GM12878 (cell line): ENCODE measurements around the gene NCAPH2. TPM values are rescaled to one million over a fixed set of nuclear protein-coding genes. Genes with fewer than 3 reads are reported as not detected.

Experiments
- ATAC-seq: fragments of 200-7000 bp; cut with Tn5 transposase; 3 replicates; pipeline ENCODE4 v1.9.1; 2020; ENCODE audit warnings: mild to moderate bottlenecking, moderate library complexity
- BruUV-seq: library from RNA; stranded (reverse); fragments of 400-500 nt; replicated peaks from 2 replicates; lab custom pipeline; 2021; lab: Mats Ljungman, UMichigan
- CTCF ChIA-PET: fragments of 300-600 bp; sonication (Branson Sonifier 250); formaldehyde crosslinking; extraction: SDS; loops from one replicate; lab custom pipeline; 2021; ENCODE audit warnings: inconsistent platforms; lab: Yijun Ruan, JAX
- POLR2A ChIA-PET: fragments of 350-600 bp; formaldehyde crosslinking; extraction: SDS; loops from one replicate; lab custom pipeline; 2021; ENCODE audit warnings: inconsistent platforms; lab: Charles Lee
- RAD21 ChIA-PET: fragments of 300-600 bp; sonication (Branson Sonifier 250); formaldehyde crosslinking; loops from one replicate; lab custom pipeline; 2023; ENCODE audit warnings: antibody characterized with exemption; ENCODE audit not compliant: unreplicated experiment; lab: Charles Lee
- SMC1A ChIA-PET: fragments of 300-600 bp; sonication (Branson Sonifier 250); formaldehyde crosslinking; loops from one replicate; lab custom pipeline; 2023; ENCODE audit not compliant: unreplicated experiment, uncharacterized antibody; lab: Charles Lee
- DNase-seq: peaks from one replicate; pipeline ENCODE4 v3.0.0-alpha.2; 2011; ENCODE audit warnings: low read depth, low spot score
- FAIRE-seq: peaks from 3 replicates; lab custom pipeline; 2011; peaks lifted over from hg19 to GRCh38; lab: Jason Lieb, UNC
- H2AFZ ChIP-seq: 2 replicates; pipeline ENCODE4 v1.6.0; 2011; ENCODE audit warnings: low read depth, low read length, control low read depth; ENCODE audit not compliant: control insufficient read depth
- H3K27ac ChIP-seq: 2 replicates; pipeline ENCODE4 v1.5.1; 2011; ENCODE audit warnings: control low read depth; ENCODE audit not compliant: control insufficient read depth, insufficient read depth
- H3K27me3 ChIP-seq, 2 experiments: replicated peaks in 1 of 2; 2 replicates each; pipeline versions ENCODE4 v1.6.0 to v1.6.1; 2011; ENCODE audit warnings: low read length in 1 of 2; ENCODE audit not compliant: control insufficient read depth in 2 of 2, insufficient read depth in 2 of 2
- H3K36me3 ChIP-seq, 2 experiments: 2 replicates each; pipeline ENCODE4 v1.5.1; 2011; ENCODE audit warnings: low read length in 1 of 2; ENCODE audit not compliant: control insufficient read depth in 2 of 2, insufficient read depth in 2 of 2
- H3K4me1 ChIP-seq: 2 replicates; pipeline ENCODE4 v1.6.1; 2011; ENCODE audit warnings: mild to moderate bottlenecking, low read length, moderate library complexity, mixed read lengths; ENCODE audit not compliant: control insufficient read depth, insufficient read depth
- H3K4me2 ChIP-seq: 2 replicates; pipeline ENCODE4 v1.6.0; 2011; ENCODE audit warnings: control low read depth; ENCODE audit not compliant: control insufficient read depth, insufficient read depth
- H3K4me3 ChIP-seq: fragments of 200-600 bp; sonication (generic); 2 replicates; pipeline ENCODE4 v1.5.1; 2016
- H3K79me2 ChIP-seq: 2 replicates; pipeline ENCODE4 v1.6.0; 2011; ENCODE audit warnings: low read length; ENCODE audit not compliant: control insufficient read depth, insufficient read depth
- H3K9ac ChIP-seq: 2 replicates; pipeline ENCODE4 v1.8.0; 2011; ENCODE audit warnings: low read length, control low read depth, mixed read lengths; ENCODE audit not compliant: control insufficient read depth, insufficient read depth
- H3K9me3 ChIP-seq: replicated peaks from 3 replicates; pipeline ENCODE4 v1.5.1; 2011; ENCODE audit warnings: mild to moderate bottlenecking, low read length; ENCODE audit not compliant: control insufficient read depth, insufficient read depth
- H4K20me1 ChIP-seq: 2 replicates; pipeline ENCODE4 v1.6.0; 2011; ENCODE audit not compliant: control insufficient read depth, insufficient read depth
- EP300 ChIP-seq, 2 experiments: fragments of 150-350 bp in 1 of 2; IDR thresholded peaks; 2 replicates each; pipeline ENCODE4 v1.6.1; 2011 to 2012; ENCODE audit warnings: low read depth in 2 of 2, low read length in 2 of 2, borderline replicate concordance in 1 of 2, improper control_type of control experiment in 1 of 2, inconsistent platforms in 1 of 2; ENCODE audit not compliant: control insufficient read depth in 1 of 2
- IRF4 ChIP-seq: IDR thresholded peaks from 2 replicates; pipeline ENCODE4 v1.6.1; 2011; ENCODE audit warnings: low read depth, low read length
- JUND ChIP-seq: IDR thresholded peaks from 2 replicates; pipeline ENCODE4 v1.6.1; 2012; ENCODE audit warnings: low read depth, mild to moderate bottlenecking, low read length, improper control_type of control experiment, moderate library complexity
- KAT2A ChIP-seq: conservative IDR thresholded peaks from 2 replicates; pipeline ENCODE4 v1.6.1; 2011; ENCODE audit warnings: low read depth, low read length; ENCODE audit not compliant: control insufficient read depth
- KLF5 ChIP-seq: fragments of 450-650 bp; IDR thresholded peaks from 2 replicates; pipeline ENCODE4 v1.6.1; 2014; ENCODE audit warnings: mild to moderate bottlenecking; ENCODE audit not compliant: partially characterized antibody
- MEF2A ChIP-seq: IDR thresholded peaks from 2 replicates; pipeline ENCODE4 v1.6.1; 2011; ENCODE audit warnings: low read depth, mild to moderate bottlenecking, low read length, moderate library complexity; ENCODE audit not compliant: insufficient read depth
- RBBP5 ChIP-seq: fragments of 200-600 bp; sonication (generic); conservative IDR thresholded peaks from 2 replicates; pipeline ENCODE4 v1.6.1; 2016
- SRF ChIP-seq, 2 experiments: IDR thresholded peaks; 2 replicates each; pipeline ENCODE4 v1.6.1; 2011; ENCODE audit warnings: low read depth in 2 of 2, low read length in 2 of 2, mild to moderate bottlenecking in 1 of 2, moderate library complexity in 1 of 2
- STAT3 ChIP-seq: IDR thresholded peaks from 2 replicates; pipeline ENCODE4 v1.6.1; 2011; ENCODE audit warnings: low read depth, low read length, improper control_type of control experiment
- ZNF592 ChIP-seq: fragments of 450-650 bp; IDR thresholded peaks from 2 replicates; pipeline ENCODE4 v1.6.1; 2017; ENCODE audit warnings: mild to moderate bottlenecking, moderate library complexity
- ZNF622 ChIP-seq: fragments of 450-650 bp; IDR thresholded peaks from 2 replicates; pipeline ENCODE4 v1.6.1; 2017; ENCODE audit warnings: mild to moderate bottlenecking, inconsistent platforms
- ZZZ3 ChIP-seq: IDR thresholded peaks from 2 replicates; pipeline ENCODE4 v1.6.1; 2011; ENCODE audit warnings: low read depth; ENCODE audit not compliant: control insufficient read depth, insufficient read length
- WGBS: methylation state at CpG from one replicate; pipeline ENCODE4 v1.1.6; 2016; ENCODE audit warnings: low lambda C conversion rate; ENCODE audit not compliant: insufficient replicate concordance, insufficient coverage; ENCODE audit errors: missing lambda C conversion rate; 5-methylcytosine and 5-hydroxymethylcytosine counted together
- in situ Hi-C: fragments of 300-500 bp; cut with MboI; formaldehyde crosslinking; loops from 9 replicates; pipeline ENCODE4 v1.14.3; 2018; ENCODE audit warnings: mixed read lengths
- intact Hi-C: fragments of 100-400 bp; cut with micrococcal nuclease; formaldehyde crosslinking; loops from one replicate; pipeline ENCODE4 v1.14.2; 2022; ENCODE audit not compliant: unreplicated experiment
- polyA plus RNA-seq, 11 experiments: library from polyadenylated mRNA; depleted of rRNA in 4 of 11; unstranded in 6 of 11; stranded (reverse) in 5 of 11; fragments of >200 nt; fragmentation: Nextera tagmentation in 4 of 11; fragmentation: Illumina TruSeq in 1 of 11; extraction: Ambion mirVana in 4 of 11; extraction: Trizol in 1 of 11; gene quantifications; 1 replicate in 1 of 11; 2 replicates in 10 of 11; pipeline versions ENCODE4 v1.2.1 to v1.2.3, GENCODE V29; 2011 to 2016; ENCODE audit warnings: inconsistent platforms in 2 of 11, missing spikeins in 2 of 11, low read depth in 1 of 11
- total RNA-seq, 4 experiments: library from RNA; depleted of rRNA in 3 of 4; stranded (reverse); fragments of >200 nt in 3 of 4; fragmentation: Illumina TruSeq in 1 of 4; extraction: Trizol in 1 of 4; gene quantifications; 2 replicates each; pipeline versions ENCODE4 v1.2.1 to v1.2.3, GENCODE V29; 2013 to 2021
- TF ChIP-seq, protein P1 (sequence below): fragments of 450-650 bp; formaldehyde crosslinking; IDR thresholded peaks from 2 replicates; pipeline ENCODE4 v1.4.0; 2020; ENCODE audit warnings: mild to moderate bottlenecking, moderate library complexity

NCAPH2 gene
- total and polyA plus RNA-seq, 10 of the 15 experiments (the other 5 are each of a cell fraction or from before 2014, with no cell fraction given), result 5.0 to 110 (median 59.9) TPM

GRCh38 chr22:50477923-50478322, 30.1 kb upstream of the NCAPH2 start:
- no peaks in the 10 kb centered on the region for H4K20me1 ChIP-seq
- ChIA-PET POLR2A (no interaction called here), CTCF (no interaction called here), SMC1A (no interaction called here), RAD21 (no interaction called here)
- H3K36me3 ChIP-seq, result no peaks in the 10 kb centered on the region
- TF ChIP-seq ZNF592, result no peak
- no peak for TF ChIP-seq STAT3
- TF ChIP-seq SRF (IDR thresholded peaks at IDR 0.05; ENCODE audit: low read depth in 2 of 2, low read length in 2 of 2), result no peak
- TF ChIP-seq, protein P1, sequence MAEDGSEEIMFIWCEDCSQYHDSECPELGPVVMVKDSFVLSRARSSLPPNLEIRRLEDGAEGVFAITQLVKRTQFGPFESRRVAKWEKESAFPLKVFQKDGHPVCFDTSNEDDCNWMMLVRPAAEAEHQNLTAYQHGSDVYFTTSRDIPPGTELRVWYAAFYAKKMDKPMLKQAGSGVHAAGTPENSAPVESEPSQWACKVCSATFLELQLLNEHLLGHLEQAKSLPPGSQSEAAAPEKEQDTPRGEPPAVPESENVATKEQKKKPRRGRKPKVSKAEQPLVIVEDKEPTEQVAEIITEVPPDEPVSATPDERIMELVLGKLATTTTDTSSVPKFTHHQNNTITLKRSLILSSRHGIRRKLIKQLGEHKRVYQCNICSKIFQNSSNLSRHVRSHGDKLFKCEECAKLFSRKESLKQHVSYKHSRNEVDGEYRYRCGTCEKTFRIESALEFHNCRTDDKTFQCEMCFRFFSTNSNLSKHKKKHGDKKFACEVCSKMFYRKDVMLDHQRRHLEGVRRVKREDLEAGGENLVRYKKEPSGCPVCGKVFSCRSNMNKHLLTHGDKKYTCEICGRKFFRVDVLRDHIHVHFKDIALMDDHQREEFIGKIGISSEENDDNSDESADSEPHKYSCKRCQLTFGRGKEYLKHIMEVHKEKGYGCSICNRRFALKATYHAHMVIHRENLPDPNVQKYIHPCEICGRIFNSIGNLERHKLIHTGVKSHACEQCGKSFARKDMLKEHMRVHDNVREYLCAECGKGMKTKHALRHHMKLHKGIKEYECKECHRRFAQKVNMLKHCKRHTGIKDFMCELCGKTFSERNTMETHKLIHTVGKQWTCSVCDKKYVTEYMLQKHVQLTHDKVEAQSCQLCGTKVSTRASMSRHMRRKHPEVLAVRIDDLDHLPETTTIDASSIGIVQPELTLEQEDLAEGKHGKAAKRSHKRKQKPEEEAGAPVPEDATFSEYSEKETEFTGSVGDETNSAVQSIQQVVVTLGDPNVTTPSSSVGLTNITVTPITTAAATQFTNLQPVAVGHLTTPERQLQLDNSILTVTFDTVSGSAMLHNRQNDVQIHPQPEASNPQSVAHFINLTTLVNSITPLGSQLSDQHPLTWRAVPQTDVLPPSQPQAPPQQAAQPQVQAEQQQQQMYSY (CRISPR knock-in tag), result no peak
- TF ChIP-seq JUND, result no peak
- no peak for TF ChIP-seq RBBP5
- TF ChIP-seq KLF5, result no peak
- no peak for TF ChIP-seq EP300 (IDR thresholded peaks at IDR 0.05; ENCODE audit: borderline replicate concordance in 1 of 2, control insufficient read depth in 1 of 2, low read depth in 2 of 2, low read length in 2 of 2)
- TF ChIP-seq MEF2A, result no peak
- no peak for TF ChIP-seq ZZZ3
- no peak for TF ChIP-seq ZNF622
- no peak for TF ChIP-seq IRF4
- no peak for TF ChIP-seq KAT2A
- no peak for FAIRE-seq
- WGBS, result 80% methylated on average over 12 of the region's 12 CpGs
- no peak for ATAC-seq
- intact Hi-C loops, result loop anchor here (10.0 kb wide), 1 partner anchor 233 kb away; the partner anchor contains the start of gene TUBGCP6
- no peak overlapping the region for H3K4me2 ChIP-seq
- no peak overlapping the region for H2AFZ ChIP-seq
- no peak overlapping the region for H3K4me3 ChIP-seq
- no peak overlapping the region for H3K9ac ChIP-seq
- no peak for DNase-seq
- no peak overlapping the region for H3K27ac ChIP-seq
- no TSS peak for BruUV-seq
- H3K79me2 ChIP-seq, result peaks cover 14% of the 10 kb centered on the region
- H3K27me3 ChIP-seq, result peaks cover 0 to 3% of the 10 kb centered on the region in 2 experiments; a peak in 2 of 4 replicates
- H3K9me3 ChIP-seq, result no peaks in the 10 kb centered on the region
- peaks cover 13% of the 10 kb centered on the region for H3K4me1 ChIP-seq
- in situ Hi-C loops, result no loop called here
